ENCODE data around the gene SIRT7.
"Not testable (repeated sequence)": the region's sequence is repeated elsewhere in the genome, so short reads cannot be mapped to it uniquely, and the experiment has no call there.

SIRT7 gene

GRCh38 chr17:81954131-81955057 lies 36.4 kb upstream of the SIRT7 start:
- in situ Hi-C loops (cut with MboI; ENCODE audit: low sequenced_read_pairs) = no loop called here

DNA sequence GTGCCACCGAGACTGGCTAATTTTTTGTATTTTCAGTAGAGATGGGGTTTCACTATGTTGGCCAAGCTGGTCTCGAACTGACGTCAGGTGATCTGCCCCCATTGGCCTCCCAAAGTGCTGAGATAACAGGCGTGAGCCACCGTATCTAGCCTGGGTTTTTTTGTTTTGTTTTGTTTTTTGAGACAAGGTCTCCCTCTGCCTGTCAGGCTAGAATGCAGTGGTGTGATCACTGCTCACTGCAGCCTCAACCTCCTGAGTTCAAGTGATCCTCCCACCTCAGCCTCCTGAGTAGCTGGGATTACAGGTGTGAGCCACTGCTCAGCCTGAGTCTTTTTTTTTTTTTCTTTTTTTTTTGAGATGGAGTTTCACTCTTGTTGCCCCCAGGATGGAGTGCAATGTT lies 35.5 kb upstream of the SIRT7 start:
- in situ Hi-C loops (cut with MboI; ENCODE audit: low sequenced_read_pairs) = not testable (repeated sequence)

- in situ Hi-C loops (cut with MboI; ENCODE audit: low sequenced_read_pairs) = no loop called here
Observed at GRCh38 chr17:81952792-81953228, 34.8 kb upstream of the SIRT7 start.

GRCh38 chr17:81951785-81952684 lies 34.1 kb upstream of the SIRT7 start:
- in situ Hi-C loops (cut with MboI; ENCODE audit: low sequenced_read_pairs) = no loop called here

- in situ Hi-C loops (cut with MboI; ENCODE audit: low sequenced_read_pairs) = no loop called here
Observed at GRCh38 chr17:81950501-81950900, 32.5 kb upstream of the SIRT7 start.

GRCh38 chr17:81948635-81949378 lies 30.8 kb upstream of the SIRT7 start:
- in situ Hi-C loops (cut with MboI; ENCODE audit: low sequenced_read_pairs) = no loop called here

DNA sequence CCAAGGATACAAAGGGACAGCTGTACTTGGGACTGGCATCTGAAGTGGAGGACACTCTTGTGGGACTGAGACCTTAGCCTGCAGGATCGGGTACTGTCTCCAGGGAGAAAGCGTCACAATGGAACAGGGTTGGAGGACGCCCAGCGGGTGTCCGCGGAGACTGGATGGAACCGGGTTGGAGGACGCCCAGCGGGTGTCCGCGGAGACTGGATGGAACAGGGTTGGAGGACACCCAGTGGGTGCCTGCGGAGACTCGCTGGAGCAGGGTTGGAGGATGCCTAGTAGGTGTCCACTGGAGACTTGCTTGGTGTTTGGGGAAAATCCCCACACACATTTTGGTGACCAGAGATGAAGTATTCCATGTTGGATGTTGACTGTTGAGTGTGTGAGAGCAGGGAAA lies 29.2 kb upstream of the SIRT7 start, which contains the start of gene MYADML2:
TSS of gene MYADML2 (minus strand) at position 45 of the 400 bp plus-strand sequence. CDS start 5,492 bp downstream, outside the sequence.
- in situ Hi-C loops (cut with MboI; ENCODE audit: low sequenced_read_pairs) = no loop called here

DNA sequence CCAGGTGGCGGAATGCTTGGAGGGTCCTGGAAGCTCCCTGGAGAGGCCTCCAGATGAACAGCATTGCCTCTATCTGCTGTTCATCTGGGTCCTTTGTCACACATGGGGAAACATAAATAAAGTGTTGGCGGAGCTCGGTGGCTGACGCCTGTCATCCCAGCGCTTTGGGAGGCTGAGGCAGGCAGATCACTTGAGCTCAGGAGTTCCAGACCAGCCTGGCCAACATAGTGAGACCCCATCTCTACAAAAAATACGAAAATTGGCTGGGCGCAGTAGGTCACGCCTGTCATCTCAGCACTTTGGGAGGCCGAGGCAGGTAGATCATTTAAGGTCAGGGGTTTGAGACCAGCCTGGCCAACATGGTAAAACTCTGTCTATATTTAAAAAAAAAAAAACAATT lies 26.9 kb upstream of the SIRT7 start:
- in situ Hi-C loops (cut with MboI; ENCODE audit: low sequenced_read_pairs) = no loop called here

DNA sequence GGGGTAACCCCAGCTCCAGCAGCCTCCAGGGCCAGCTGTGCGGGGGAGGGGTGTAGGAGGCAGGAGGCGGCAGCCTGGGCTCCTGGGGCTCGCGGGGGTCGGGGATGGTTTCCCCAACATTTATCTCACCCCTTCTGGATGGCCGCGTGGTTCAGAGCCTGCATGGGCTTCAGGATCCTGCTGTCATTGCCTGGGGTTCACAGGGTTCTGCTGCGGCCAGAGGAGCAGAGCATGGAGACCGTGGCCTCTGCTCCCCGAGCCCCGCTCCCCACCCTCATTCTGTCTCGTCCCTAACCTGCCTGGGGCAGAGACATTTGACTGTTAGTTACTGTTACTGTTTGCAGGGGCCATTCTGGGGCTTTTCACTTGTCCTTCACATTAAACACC lies 24.2 kb upstream of the SIRT7 start:
- in situ Hi-C loops (cut with MboI; ENCODE audit: low sequenced_read_pairs) = no loop called here

DNA sequence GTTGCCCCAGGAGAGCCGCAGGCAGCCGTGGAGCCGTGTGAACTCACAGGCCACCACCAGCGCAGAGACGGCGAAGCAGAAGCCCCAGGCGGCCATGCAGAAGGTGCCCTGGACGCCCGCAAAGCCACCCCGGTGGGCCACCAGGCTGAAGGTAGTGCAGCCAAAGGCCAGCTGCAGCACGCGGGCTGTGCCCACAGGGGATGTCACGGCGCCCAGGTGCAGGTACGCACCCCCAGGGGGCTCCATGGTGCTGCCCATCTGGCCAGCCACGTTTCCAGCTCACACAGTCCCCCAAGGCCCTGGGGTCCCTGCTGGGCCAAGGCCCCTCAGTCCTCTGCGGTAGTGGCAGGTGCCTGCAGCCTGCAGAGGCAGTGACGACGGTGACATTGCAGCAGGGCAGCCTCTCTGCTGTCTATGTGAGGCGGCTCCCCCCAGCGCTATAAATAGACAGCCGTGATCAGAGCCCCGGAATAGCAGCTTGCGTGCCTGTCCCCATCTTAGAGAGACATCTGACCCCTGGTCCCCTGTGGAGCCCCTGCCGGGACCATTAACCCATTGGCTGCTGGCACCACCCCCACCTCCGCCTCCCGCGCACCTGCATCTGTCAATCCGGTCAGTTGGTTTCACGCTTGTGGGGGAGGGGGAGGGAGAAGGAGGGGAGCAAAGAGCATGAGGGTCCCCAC lies 23.6 kb upstream of the SIRT7 start:
- in situ Hi-C loops (cut with MboI; ENCODE audit: low sequenced_read_pairs) = no loop called here

DNA sequence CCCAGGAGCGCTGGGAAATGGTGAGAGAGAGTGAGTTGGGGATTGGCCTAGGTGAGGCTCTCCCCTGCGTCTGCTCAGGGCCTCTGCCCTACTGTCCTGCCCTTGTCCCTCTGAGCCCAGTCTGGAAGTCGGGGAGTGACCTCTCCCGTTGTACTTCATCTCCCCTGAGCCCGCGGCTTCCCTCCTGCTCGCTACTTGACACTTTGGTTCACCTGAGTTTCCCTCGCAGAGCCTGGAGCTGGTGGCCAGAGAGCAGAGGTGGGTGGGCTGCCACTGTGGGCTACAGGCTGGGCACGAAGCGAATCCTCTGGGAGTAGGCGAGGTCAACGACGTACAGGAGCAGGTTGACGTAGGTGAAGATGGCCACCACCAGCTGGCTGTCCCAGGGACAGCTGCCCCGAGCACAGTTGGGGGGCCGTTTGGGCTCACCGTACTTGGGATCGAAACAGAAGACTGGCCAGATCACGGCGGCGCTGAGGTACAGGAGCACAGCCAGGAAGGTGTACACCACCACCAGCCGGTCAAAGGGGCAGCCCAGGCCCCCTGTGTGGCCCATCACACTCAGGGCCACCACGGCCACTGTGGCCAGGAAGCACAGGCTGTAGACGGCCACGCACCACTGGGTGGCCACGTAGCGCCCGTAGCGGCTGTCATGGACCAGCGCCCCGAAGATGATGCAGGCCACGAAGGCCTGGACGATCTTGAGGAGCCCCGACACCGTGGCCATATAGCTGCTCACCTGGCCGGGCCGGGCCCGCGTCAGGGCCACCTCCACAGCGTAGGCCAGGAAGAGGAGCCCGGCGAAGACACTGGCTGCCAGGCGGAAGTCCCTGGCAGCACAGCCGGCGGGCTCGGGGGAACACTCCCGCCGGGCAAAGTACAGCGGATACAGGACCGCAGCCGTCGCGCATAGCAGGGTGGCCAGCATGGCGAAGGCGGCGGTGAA lies 22.8 kb upstream of the SIRT7 start:
- in situ Hi-C loops (cut with MboI; ENCODE audit: low sequenced_read_pairs) = no loop called here

- in situ Hi-C loops (cut with MboI; ENCODE audit: low sequenced_read_pairs) = no loop called here
Observed at GRCh38 chr17:81939881-81940385, 22.0 kb upstream of the SIRT7 start.

DNA sequence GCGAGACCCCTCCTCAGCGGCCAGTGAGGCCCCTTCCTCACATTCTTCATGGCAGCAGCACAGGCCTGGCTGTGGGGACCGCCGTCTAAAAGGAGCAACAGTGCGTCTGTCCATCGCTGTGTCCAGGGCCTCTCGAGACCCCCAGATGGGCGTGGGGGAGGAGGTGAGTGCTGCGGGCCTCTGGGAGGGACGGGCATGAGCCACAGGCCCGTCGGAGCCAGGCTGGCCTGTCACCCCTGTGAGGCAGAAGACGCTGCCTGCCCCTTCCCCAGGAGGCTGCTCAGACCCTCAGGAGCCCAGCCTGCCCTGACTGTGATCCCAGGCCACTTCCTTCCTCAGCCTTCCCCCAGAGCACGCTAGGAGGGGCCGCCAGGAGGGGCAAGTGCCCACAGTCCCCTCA lies 21.2 kb upstream of the SIRT7 start:
- in situ Hi-C loops (cut with MboI; ENCODE audit: low sequenced_read_pairs) = no loop called here

- in situ Hi-C loops (cut with MboI; ENCODE audit: low sequenced_read_pairs) = no loop called here
Observed at GRCh38 chr17:81935709-81936084, 17.7 kb upstream of the SIRT7 start.

GRCh38 chr17:81934850-81935708 lies 17.1 kb upstream of the SIRT7 start:
- in situ Hi-C loops (cut with MboI; ENCODE audit: low sequenced_read_pairs) = no loop called here

DNA sequence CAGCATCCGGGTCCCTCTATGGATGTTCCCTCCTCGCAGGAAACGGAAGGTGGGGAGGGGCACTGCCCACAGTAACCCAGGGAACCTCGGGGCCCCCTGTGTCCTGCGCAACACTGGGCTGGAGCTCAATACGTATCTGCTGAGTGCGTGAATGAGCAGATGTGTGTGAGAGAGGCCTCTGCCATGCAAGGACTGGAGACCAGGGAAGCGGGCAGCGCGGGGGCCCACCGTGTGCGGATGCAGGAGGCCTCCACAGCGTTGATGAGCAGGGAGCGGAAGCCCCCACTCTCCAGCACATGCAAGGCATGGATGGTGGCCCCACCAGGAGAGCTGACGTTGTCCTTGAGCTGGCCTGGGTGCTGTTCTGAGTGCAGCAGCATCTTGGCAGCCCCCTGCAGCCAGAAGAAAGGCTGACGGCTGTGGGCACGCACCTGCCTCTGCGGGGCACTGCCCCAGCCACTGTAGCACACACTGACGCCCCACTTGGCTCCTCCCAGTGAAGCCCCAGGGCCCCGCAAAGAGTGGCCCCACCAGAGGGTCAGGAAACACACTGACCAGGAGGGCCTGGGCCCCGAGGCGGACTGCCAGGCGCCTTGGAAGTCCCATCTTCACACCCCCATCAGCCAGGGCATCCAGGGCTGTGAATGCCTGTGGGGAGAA lies 16.3 kb upstream of the SIRT7 start:
- in situ Hi-C loops (cut with MboI; ENCODE audit: low sequenced_read_pairs) = no loop called here

DNA sequence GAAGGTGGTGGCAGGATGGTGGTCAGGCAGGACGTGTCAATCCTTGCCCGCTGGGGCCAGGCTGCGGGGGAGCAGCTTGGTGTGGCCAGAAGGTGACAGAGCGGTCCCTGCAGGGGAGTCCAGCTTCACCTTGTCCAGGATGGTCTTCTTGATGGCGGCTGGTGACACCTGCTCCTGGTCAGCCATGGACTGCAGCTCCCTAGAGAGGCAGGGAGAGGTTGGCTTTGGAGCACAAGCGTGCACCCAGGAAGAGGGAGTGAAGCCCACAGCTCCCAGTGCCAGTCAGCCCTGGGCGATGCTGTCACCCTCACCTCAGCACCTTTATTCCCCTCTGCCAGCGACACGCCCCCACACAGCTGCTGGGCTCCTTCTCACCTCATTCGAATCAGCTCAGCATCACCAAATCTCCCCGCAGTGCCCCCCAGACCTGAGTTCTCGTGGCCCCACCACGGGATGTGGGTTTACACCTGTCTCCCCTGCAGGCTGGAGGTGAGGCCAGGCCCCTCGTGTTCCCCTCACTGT lies 15.3 kb upstream of the SIRT7 start:
- in situ Hi-C loops (cut with MboI; ENCODE audit: low sequenced_read_pairs) = no loop called here
